HCT116 (cell line): ENCODE data around the gene CPA5.

Experiments
- EGR1 ChIP-seq: IDR thresholded peaks from 2 replicates; pipeline ENCODE4 v1.6.1; 2012; ENCODE audit warnings: low read depth
- EZH2phosphoT487 ChIP-seq: fragments of 200-600 bp; IDR thresholded peaks from 2 replicates; pipeline ENCODE4 v1.6.1; 2018; ENCODE audit warnings: antibody characterized with exemption, borderline replicate concordance
- FOSL1 ChIP-seq: IDR thresholded peaks from 2 replicates; pipeline ENCODE4 v1.6.1; 2012; ENCODE audit warnings: low read depth
- JUND ChIP-seq: IDR thresholded peaks from 2 replicates; pipeline ENCODE4 v1.6.1; 2012
- POLR2A ChIP-seq: IDR thresholded peaks from 2 replicates; pipeline ENCODE4 v1.7.0; 2011; ENCODE audit warnings: borderline replicate concordance; ENCODE audit not compliant: insufficient read depth, insufficient read length; ENCODE audit errors: extremely low read depth
- RAD21 ChIP-seq: IDR thresholded peaks from 2 replicates; pipeline ENCODE4 v1.6.1; 2012; ENCODE audit warnings: low read depth, mild to moderate bottlenecking
- ZNF274 ChIP-seq: fragments of 200-500 bp; sonication (Bioruptor generic); IDR thresholded peaks from 2 replicates; pipeline ENCODE4 v1.6.1; 2014; ENCODE audit warnings: mild to moderate bottlenecking, low read depth, low read length, inconsistent platforms
- TF ChIP-seq, protein P1 (sequence below), 3 experiments: fragments of 200-600 bp in 1 of 3; sonication (generic) in 1 of 3; IDR thresholded peaks in 2 of 3; conservative IDR thresholded peaks in 1 of 3; 2 replicates each; pipeline ENCODE4 v1.5.1; 2012 to 2017; ENCODE audit warnings: low read depth in 2 of 3, low read length in 2 of 3, antibody characterized with exemption in 1 of 3, borderline replicate concordance in 1 of 3, control low read depth in 1 of 3, mild to moderate bottlenecking in 1 of 3, mixed read lengths in 1 of 3, mixed run types in 1 of 3, moderate library complexity in 1 of 3; ENCODE audit not compliant: insufficient read depth in 1 of 3

GRCh38 chr7:130346941-130347340 is 2.3 kb downstream of the CPA5 start:
- TF ChIP-seq POLR2A, result no peak
- no peak for TF ChIP-seq EZH2phosphoT487
- TF ChIP-seq FOSL1, result no peak
- TF ChIP-seq EGR1, result no peak
- no peak for TF ChIP-seq RAD21
- no peak for TF ChIP-seq ZNF274
- TF ChIP-seq JUND, result no peak
- TF ChIP-seq, protein P1, sequence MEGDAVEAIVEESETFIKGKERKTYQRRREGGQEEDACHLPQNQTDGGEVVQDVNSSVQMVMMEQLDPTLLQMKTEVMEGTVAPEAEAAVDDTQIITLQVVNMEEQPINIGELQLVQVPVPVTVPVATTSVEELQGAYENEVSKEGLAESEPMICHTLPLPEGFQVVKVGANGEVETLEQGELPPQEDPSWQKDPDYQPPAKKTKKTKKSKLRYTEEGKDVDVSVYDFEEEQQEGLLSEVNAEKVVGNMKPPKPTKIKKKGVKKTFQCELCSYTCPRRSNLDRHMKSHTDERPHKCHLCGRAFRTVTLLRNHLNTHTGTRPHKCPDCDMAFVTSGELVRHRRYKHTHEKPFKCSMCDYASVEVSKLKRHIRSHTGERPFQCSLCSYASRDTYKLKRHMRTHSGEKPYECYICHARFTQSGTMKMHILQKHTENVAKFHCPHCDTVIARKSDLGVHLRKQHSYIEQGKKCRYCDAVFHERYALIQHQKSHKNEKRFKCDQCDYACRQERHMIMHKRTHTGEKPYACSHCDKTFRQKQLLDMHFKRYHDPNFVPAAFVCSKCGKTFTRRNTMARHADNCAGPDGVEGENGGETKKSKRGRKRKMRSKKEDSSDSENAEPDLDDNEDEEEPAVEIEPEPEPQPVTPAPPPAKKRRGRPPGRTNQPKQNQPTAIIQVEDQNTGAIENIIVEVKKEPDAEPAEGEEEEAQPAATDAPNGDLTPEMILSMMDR (IDR thresholded peaks at IDR 0.05 in 2 of 3, conservative IDR thresholded peaks at IDR 0.05 in 1 of 3; ENCODE audit: borderline replicate concordance in 1 of 3, insufficient read depth in 1 of 3, low read depth in 2 of 3, low read length in 2 of 3), result no peak
